HEK293 (cell line): Measurements from ENCODE around the gene GMDS.

Experiments
- CTCF ChIA-PET: fragments of 350-600 bp; formaldehyde crosslinking; extraction: SDS; loops from one replicate; lab custom pipeline; 2021; ENCODE audit warnings: antibody characterized with exemption; lab: Yijun Ruan, JAX
- POLR2A ChIA-PET: fragments of 300-600 bp; formaldehyde crosslinking; extraction: SDS; loops from one replicate; lab custom pipeline; 2020; ENCODE audit warnings: antibody characterized with exemption, inconsistent platforms; lab: Yijun Ruan, JAX
- H3K27ac ChIP-seq: fragments of 200-500 bp; sonication (Bioruptor generic); 2 replicates; pipeline ENCODE4 v1.5.1; 2014; ENCODE audit warnings: low read depth, low read length, control low read depth, inconsistent platforms; ENCODE audit errors: extremely low read depth
- H3K36me3 ChIP-seq, 2 experiments: fragments of 200-500 bp in 1 of 2; sonication (Bioruptor generic) in 1 of 2; 1 replicate in 1 of 2; 2 replicates in 1 of 2; pipeline ENCODE4 v1.5.1; 2014 to 2017; ENCODE audit warnings: inconsistent platforms in 2 of 2, low read length in 2 of 2; ENCODE audit not compliant: control insufficient read depth in 2 of 2, insufficient read depth in 1 of 2
- H3K4me1 ChIP-seq: fragments of 200-500 bp; sonication (Bioruptor generic); 2 replicates; pipeline ENCODE4 v1.5.1; 2014; ENCODE audit warnings: mild to moderate bottlenecking, low read length, inconsistent platforms; ENCODE audit not compliant: control insufficient read depth, insufficient read depth
- H3K4me3 ChIP-seq: 2 replicates; pipeline ENCODE4 v1.5.1; 2011; ENCODE audit warnings: low read depth, mild to moderate bottlenecking, control low read depth, low read length, moderate library complexity
- H3K9me3 ChIP-seq: fragments of 200-500 bp; sonication (Bioruptor generic); 2 replicates; pipeline ENCODE4 v1.5.1; 2014; ENCODE audit warnings: low read depth, low read length, inconsistent platforms; ENCODE audit not compliant: control insufficient read depth, insufficient read depth
- GLI2 ChIP-seq: fragments of 450-650 bp; formaldehyde crosslinking; IDR thresholded peaks from 2 replicates; pipeline ENCODE4; 2017; ENCODE audit warnings: missing biosample characterization, missing genetic modification characterization, low read depth, borderline replicate concordance
- KLF8 ChIP-seq: fragments of 450-650 bp; formaldehyde crosslinking; IDR thresholded peaks from 2 replicates; pipeline ENCODE4 v1.5.1; 2016; ENCODE audit warnings: missing biosample characterization, missing genetic modification characterization
- OSR2 ChIP-seq: fragments of 450-650 bp; formaldehyde crosslinking; IDR thresholded peaks from 2 replicates; pipeline ENCODE4 v1.5.1; 2016; ENCODE audit warnings: missing biosample characterization, missing genetic modification characterization
- PATZ1 ChIP-seq: fragments of 450-650 bp; formaldehyde crosslinking; IDR thresholded peaks from 2 replicates; pipeline ENCODE4 v1.5.1; 2016; ENCODE audit warnings: missing biosample characterization, missing genetic modification characterization
- PRDM2 ChIP-seq: fragments of 450-650 bp; formaldehyde crosslinking; IDR thresholded peaks from 2 replicates; pipeline ENCODE4 v1.5.1; 2016; ENCODE audit warnings: missing biosample characterization, missing genetic modification characterization, borderline replicate concordance
- SALL2 ChIP-seq: fragments of 450-650 bp; formaldehyde crosslinking; IDR thresholded peaks from 2 replicates; pipeline ENCODE4 v1.5.0; 2017; ENCODE audit warnings: missing biosample characterization, mild to moderate bottlenecking, missing genetic modification characterization, borderline replicate concordance
- ZBTB48 ChIP-seq: fragments of 450-650 bp; formaldehyde crosslinking; IDR thresholded peaks from 2 replicates; pipeline ENCODE4 v1.5.1; 2016; ENCODE audit warnings: missing biosample characterization, missing genetic modification characterization
- ZFP37 ChIP-seq: fragments of 450-650 bp; formaldehyde crosslinking; IDR thresholded peaks from 2 replicates; pipeline ENCODE4 v1.5.1; 2016; ENCODE audit warnings: missing biosample characterization, missing genetic modification characterization
- ZNF350 ChIP-seq: fragments of 450-650 bp; formaldehyde crosslinking; IDR thresholded peaks from 2 replicates; pipeline ENCODE4 v1.5.0; 2017; ENCODE audit warnings: missing biosample characterization, mild to moderate bottlenecking, missing genetic modification characterization
- ZNF394 ChIP-seq: fragments of 450-650 bp; formaldehyde crosslinking; IDR thresholded peaks from 2 replicates; pipeline ENCODE4 v1.5.1; 2016; ENCODE audit warnings: missing biosample characterization, missing genetic modification characterization, mild to moderate bottlenecking, moderate library complexity, borderline replicate concordance
- ZNF513 ChIP-seq: fragments of 450-650 bp; IDR thresholded peaks from 2 replicates; pipeline ENCODE4 v1.5.1; 2018; ENCODE audit warnings: missing biosample characterization, missing genetic modification characterization
- ZNF555 ChIP-seq: fragments of 450-650 bp; formaldehyde crosslinking; conservative IDR thresholded peaks from 2 replicates; pipeline ENCODE4 v1.5.1; 2017; ENCODE audit warnings: missing biosample characterization, mild to moderate bottlenecking, missing genetic modification characterization, inconsistent platforms
- ZNF561 ChIP-seq: fragments of 450-650 bp; IDR thresholded peaks from 2 replicates; pipeline ENCODE4 v1.5.1; 2018; ENCODE audit warnings: missing biosample characterization, missing genetic modification characterization, borderline replicate concordance
- ZNF624 ChIP-seq: fragments of 450-650 bp; formaldehyde crosslinking; IDR thresholded peaks from 2 replicates; pipeline ENCODE4 v1.5.1; 2017; ENCODE audit warnings: missing biosample characterization, missing genetic modification characterization
- ZNF629 ChIP-seq: fragments of 450-650 bp; formaldehyde crosslinking; IDR thresholded peaks from 2 replicates; pipeline ENCODE4 v1.5.1; 2017; ENCODE audit warnings: missing biosample characterization, missing genetic modification characterization
- ZXDB ChIP-seq: fragments of 450-650 bp; formaldehyde crosslinking; IDR thresholded peaks from 2 replicates; pipeline ENCODE4 v1.5.1; 2016; ENCODE audit warnings: missing biosample characterization, missing genetic modification characterization
- TF ChIP-seq, protein P1 (sequence below): fragments of 450-650 bp; formaldehyde crosslinking; IDR thresholded peaks from 2 replicates; pipeline ENCODE4; 2016; ENCODE audit warnings: missing biosample characterization, missing genetic modification characterization
- TF ChIP-seq, protein P2 (sequence below): fragments of 450-650 bp; formaldehyde crosslinking; IDR thresholded peaks from 2 replicates; pipeline ENCODE4 v1.5.1; 2016; ENCODE audit warnings: missing biosample characterization, missing genetic modification characterization
- TF ChIP-seq, protein P3 (sequence below): fragments of 450-650 bp; formaldehyde crosslinking; IDR thresholded peaks from 2 replicates; pipeline ENCODE4 v1.5.1; 2017; ENCODE audit warnings: missing biosample characterization, mild to moderate bottlenecking, missing genetic modification characterization, moderate library complexity

GMDS gene

GRCh38 chr6:1840491-1841121, 404.8 kb downstream of the GMDS start (continued):
- TF ChIP-seq PRDM2 (no peak), ZFP37 (tag by site-specific recombination) (no peak), ZNF555 (tag by site-specific recombination) (no peak), SALL2 (tag by site-specific recombination) (no peak), ZNF513 (tag by site-specific recombination) (no peak), GLI2 (tag by site-specific recombination) (no peak), ZNF624 (tag by site-specific recombination) (no peak)

DNA sequence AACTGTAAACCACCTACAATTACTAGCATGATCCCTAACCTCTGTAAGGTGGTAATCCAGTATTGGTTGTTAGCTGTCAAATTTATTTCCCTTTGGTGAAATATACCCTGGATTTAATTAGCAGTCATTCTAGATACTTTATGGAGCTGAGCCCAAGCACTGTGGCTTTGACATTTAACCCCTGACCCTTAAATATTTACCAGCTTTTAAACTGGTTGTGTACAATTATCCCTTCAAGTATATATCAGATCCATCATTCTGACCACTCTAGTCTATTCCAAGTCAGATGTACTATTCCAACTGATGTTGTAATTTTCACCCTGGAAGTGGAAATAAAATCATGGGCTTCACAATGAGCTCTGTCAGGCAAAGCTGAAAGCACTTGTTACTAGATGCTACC, 406.0 kb downstream of the GMDS start:
- Histone ChIP-seq H3K9me3 (no peaks in the 10 kb centered on the region), H3K36me3 (no peaks in the 10 kb centered on the region), H3K4me1 (peaks cover 45% of the 10 kb centered on the region), H3K27ac (peak overlapping the region; percentile 64), H3K4me3 (no peak overlapping the region)
- CTCF ChIA-PET, result interaction anchor here (0.6 to 1.2 kb wide), 3 partner anchors 19 to 357 kb away, joined by 3 to 4 read pairs (median 4); no protein-coding TSS in a partner anchor
- POLR2A ChIA-PET, result interaction anchor here (0.6 to 1.2 kb wide), 3 partner anchors 229 to 464 kb away, joined by 3 to 5 read pairs (median 4); partner anchors contain the start of gene FOXC1
- TF ChIP-seq ZXDB, result peak; percentile 22
- TF ChIP-seq ZNF561, result 0 out of 2 replicates have a peak, but pooled peaks have one; percentile 18
- peak; percentile 40 for TF ChIP-seq ZNF629
- TF ChIP-seq, protein P1, sequence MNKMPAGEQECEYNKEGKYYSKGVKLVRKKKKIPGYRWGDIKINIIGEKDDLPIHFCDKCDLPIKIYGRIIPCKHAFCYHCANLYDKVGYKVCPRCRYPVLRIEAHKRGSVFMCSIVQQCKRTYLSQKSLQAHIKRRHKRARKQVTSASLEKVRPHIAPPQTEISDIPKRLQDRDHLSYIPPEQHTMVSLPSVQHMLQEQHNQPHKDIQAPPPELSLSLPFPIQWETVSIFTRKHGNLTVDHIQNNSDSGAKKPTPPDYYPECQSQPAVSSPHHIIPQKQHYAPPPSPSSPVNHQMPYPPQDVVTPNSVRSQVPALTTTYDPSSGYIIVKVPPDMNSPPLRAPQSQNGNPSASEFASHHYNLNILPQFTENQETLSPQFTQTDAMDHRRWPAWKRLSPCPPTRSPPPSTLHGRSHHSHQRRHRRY (tag by site-specific recombination), result no peak
- TF ChIP-seq KLF8 (tag by site-specific recombination), result peak; percentile 61; the same call in 1 of the 2 replicates
- TF ChIP-seq, protein P2, sequence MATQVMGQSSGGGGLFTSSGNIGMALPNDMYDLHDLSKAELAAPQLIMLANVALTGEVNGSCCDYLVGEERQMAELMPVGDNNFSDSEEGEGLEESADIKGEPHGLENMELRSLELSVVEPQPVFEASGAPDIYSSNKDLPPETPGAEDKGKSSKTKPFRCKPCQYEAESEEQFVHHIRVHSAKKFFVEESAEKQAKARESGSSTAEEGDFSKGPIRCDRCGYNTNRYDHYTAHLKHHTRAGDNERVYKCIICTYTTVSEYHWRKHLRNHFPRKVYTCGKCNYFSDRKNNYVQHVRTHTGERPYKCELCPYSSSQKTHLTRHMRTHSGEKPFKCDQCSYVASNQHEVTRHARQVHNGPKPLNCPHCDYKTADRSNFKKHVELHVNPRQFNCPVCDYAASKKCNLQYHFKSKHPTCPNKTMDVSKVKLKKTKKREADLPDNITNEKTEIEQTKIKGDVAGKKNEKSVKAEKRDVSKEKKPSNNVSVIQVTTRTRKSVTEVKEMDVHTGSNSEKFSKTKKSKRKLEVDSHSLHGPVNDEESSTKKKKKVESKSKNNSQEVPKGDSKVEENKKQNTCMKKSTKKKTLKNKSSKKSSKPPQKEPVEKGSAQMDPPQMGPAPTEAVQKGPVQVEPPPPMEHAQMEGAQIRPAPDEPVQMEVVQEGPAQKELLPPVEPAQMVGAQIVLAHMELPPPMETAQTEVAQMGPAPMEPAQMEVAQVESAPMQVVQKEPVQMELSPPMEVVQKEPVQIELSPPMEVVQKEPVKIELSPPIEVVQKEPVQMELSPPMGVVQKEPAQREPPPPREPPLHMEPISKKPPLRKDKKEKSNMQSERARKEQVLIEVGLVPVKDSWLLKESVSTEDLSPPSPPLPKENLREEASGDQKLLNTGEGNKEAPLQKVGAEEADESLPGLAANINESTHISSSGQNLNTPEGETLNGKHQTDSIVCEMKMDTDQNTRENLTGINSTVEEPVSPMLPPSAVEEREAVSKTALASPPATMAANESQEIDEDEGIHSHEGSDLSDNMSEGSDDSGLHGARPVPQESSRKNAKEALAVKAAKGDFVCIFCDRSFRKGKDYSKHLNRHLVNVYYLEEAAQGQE (tag by site-specific recombination), result no peak
- TF ChIP-seq ZNF350 (tag by site-specific recombination), result no peak
- peak; percentile 82 for TF ChIP-seq OSR2 (tag by site-specific recombination)
- peak; percentile 68; the same call in 1 of the 2 replicates for TF ChIP-seq ZBTB48 (tag by site-specific recombination)
- TF ChIP-seq, protein P3, sequence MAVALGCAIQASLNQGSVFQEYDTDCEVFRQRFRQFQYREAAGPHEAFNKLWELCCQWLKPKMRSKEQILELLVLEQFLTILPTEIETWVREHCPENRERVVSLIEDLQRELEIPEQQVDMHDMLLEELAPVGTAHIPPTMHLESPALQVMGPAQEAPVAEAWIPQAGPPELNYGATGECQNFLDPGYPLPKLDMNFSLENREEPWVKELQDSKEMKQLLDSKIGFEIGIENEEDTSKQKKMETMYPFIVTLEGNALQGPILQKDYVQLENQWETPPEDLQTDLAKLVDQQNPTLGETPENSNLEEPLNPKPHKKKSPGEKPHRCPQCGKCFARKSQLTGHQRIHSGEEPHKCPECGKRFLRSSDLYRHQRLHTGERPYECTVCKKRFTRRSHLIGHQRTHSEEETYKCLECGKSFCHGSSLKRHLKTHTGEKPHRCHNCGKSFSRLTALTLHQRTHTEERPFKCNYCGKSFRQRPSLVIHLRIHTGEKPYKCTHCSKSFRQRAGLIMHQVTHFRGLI (tag by site-specific recombination), result peak; percentile 69
- 0 out of 2 replicates have a peak, but pooled peaks have one; percentile 27 for TF ChIP-seq ZNF394 (tag by site-specific recombination)
- TF ChIP-seq PATZ1 (tag by site-specific recombination), result no peak
